Ovary (tissue), 3 donors: ENCODE data around the gene ADK.

Source experiments
- CTCF ChIP-seq, 3 donors: fragments of 450-650 bp in 2 of 3; fragments of 200-600 bp in 1 of 3; IDR thresholded peaks; one replicate each; pipeline versions ENCODE4 v1.5.1 to v1.8.0; 2016 to 2022; ENCODE audit warnings: antibody characterized with exemption in 3 of 3, mild to moderate bottlenecking in 1 of 3
- POLR2A ChIP-seq: fragments of 450-650 bp; IDR thresholded peaks from one replicate; pipeline ENCODE4 v1.6.1; 2017; ENCODE audit warnings: antibody characterized with exemption, mild to moderate bottlenecking, moderate library complexity
- donor health status: DM: no; HTN: no; CAD: no.

GRCh38 chr10:74145133-74145532 is 5.9 kb upstream of the ADK start:
- TF ChIP-seq CTCF (IDR thresholded peaks at IDR 0.05), result no peak
- no peak for TF ChIP-seq POLR2A
